ENCODE results near the gene TBC1D1.
A peak's percentile ranks its signal among the peaks of the same experiment; 100 is the strongest.

Gene TBC1D1

DNA sequence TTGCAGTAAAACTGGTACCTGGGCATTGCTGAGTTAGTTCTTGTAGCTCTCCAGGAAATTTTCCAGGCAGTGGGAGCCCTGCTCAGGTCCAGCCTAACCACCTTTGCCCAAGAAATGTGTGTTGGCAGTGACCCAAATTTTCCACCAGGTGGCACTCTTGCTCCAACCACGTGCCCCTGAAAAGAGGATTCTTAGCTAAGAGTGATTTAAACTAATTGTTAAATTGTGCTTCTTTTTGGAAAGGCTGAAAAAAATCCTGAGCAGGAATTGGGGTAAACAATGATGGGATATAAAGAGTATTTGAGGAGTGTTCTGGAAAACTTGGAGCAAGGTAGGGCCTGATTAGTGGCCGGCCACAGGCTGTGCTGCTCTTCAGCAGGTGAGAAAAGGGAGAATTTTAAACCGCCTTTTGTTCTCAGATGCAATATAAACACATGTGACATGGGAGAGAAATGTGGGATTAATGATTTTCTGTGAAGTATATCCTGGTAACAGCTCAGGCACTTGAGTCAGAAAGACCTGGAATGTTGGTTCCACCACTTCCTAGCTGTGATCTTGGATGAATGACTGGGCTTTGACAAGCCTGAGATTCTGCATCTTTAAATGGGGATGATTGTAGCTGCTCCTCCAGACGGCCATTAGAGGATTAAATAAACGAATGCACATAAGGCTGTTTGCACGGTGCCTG, 288.9 kb downstream of the TBC1D1 start:
- DNase-seq, result peak; percentile 55

DNA sequence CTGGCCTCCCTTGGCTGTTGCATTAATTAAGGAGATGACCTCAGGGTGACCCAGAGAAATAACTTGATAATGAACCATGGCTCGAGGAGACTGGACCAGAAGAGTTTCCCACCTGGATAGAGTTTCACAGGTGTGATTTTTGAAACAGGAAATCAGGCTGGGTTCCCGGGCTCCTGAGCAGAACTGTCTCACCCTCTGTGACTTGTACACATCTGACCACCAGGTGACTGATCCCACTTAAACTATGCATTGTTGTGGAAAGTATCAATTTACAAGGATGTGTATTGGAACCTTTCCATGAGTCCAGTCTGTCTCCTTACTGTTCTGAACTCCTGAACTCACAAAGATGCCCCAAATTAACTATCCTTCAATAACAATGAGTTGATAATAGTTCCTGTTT, 289.6 kb downstream of the TBC1D1 start:
- DNase-seq, result no peak

DNA sequence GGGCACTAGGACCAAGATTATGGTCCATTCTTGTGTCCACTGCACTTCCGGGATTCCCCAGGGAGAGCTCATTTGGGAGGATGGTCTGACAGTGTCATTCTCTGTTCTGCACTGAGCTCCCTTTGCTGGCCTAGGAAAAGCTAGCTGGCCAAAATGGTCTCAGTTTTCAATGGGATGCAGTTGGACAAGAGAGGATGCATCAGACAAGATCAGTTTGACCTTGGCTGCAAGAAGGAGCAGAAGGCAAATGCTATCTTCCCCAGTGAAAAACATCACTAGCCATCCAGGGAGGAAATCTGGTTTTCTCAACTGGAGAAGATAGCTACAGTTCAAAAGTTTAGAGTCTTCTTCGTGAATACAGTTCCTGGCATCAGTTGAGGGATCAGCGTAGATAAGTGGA, 290.4 kb downstream of the TBC1D1 start:
- DNase-seq, result no peak

DNA sequence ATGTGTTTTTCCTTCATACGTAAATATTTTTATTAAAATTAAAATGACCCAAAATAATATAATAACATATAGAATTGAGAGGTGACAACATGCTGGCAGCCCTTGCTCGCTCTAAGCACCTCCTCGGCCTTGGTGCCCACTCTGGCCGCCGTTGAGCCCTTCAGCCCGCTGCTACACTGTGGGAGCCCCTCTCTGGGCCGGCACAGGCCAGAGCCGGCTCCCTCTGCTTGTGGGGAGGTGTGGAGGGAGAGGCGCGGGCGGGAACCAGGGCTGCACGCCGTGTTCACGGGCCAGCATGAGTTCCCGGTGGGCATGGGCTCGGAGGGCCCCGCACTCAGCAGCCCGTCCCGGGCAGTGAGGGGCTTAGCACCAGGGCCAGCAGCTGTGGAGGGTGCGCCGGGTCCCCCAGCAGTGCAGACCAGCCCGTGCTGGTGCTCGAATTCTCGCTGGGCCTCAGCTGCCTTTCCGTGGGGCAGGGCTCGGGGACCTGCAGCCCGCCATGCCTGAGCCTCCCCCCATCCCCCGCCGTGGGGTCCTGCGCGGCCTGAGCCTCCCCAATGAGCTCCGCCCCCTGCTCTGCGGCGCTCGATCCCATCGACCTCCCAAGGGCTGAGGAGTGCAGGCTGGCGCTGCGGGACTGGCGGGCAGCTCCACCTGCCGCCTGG, 291.6 kb downstream of the TBC1D1 start:
- no peak for DNase-seq

DNA sequence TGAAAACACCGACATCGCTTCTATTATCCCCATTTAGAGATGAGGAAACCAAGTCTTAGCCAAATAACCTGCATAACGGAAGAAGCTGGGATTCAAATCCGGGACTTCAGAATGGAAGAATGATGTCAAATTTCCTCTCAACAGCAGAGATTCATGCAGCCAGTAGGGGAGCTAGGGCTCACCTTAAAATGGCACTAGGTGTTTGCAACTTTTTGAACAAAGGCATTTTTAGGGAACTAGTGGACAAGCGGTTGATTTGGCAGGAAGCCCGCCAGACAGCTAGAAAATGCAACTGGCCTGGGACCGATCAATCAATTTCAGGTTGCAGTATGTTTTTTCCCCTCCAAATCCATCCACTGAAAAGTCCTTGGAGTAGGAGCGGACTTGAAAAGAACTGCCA, 293.5 kb downstream of the TBC1D1 start:
- no peak for DNase-seq

DNA sequence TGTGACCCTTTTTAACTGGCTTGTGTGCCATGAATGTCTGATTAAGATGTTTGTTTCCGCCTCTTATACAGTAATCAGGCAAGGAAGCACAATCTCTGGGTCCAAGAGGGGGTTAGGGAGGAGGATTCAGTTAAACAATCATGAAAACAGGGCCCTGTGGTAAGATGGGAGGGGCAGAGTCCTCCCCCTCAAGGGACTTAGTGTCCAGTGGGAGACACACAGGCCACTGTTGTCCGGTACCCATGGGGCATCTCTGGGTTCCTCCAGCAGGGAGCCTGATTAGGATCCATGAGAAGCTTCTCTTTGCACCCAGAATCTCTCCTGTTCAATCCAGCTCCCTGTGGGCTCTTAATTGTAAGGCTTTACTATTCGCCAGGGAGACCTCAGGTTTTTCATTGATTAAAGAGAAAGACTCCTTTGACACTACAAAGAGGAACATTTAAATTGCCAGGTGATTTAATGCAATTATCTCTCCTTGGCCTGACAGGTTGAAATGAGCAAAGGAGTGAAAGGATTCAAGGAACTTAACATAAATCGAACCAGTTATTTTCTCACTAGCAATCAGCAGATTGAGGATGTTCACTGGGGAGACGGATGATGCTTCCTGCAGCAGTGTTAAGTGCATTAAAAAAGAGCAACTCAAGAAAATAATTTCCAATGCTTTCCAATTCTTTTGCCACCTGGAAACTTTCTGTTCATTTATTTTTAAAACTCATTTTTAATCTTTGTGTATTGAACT, 294.7 kb downstream of the TBC1D1 start:
- DNase-seq, result no peak

DNA sequence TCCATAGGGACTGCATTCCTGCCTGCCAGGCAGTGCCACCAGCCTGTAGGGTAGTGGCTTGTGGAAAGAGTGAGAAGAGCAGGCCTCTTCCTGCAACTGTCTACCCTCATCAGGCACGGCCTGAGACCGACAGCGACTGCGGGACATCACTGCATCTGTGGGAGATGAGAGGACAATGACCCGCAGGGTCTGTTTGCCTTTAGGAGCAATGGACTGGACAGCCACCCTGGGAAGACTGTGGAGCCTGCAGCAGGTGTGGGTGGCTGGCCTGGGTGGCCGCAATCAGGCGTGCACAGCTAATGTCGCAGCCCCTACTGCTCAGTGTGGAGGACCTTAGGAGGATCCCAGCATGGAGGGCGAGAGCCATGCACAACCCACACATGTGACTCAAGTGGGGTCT, 297.3 kb downstream of the TBC1D1 start:
- DNase-seq, result no peak

DNA sequence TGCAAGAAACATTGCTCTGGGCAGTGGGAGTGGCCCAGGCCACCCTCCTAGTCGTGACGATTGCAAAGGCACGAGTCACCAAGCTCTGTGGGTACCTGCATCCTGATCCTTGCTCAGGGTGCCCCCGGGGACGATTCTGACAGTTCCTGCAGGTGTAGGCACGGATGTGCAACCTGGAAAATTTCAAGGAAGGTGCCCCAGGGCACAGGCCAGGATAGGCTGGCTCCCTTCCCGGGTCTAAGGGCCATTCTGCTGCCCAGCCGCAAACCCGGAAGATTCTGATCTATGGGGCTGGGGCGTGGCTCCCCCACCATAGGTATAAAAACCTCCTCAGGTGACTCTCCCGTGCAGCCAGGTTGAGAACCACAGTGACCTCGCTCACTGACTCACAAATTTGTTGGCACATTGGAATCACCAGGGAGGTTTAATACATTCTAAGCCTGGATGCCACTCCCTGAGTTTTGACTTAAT, 297.8 kb downstream of the TBC1D1 start:
- DNase-seq, result no peak

Measured in stimulated activated naive CD4-positive, alpha-beta T cell treated with Interleukin-2 at 50 U/mL for 16 hours (primary cell).